Activated naive CD4-positive, alpha-beta T cell treated with anti-CD3 and anti-CD28 coated beads, Interleukin-2, amount 10 ng/mL, durations not matched to agents 5 hours and 36 hours (primary cell): ENCODE data around the gene AOC1. TPM values are rescaled to one million over a fixed set of nuclear protein-coding genes. Genes with fewer than 3 reads are reported as not detected.

Source experiments
- total RNA-seq, 2 experiments: library from RNA; stranded (reverse); gene quantifications; one replicate each; pipeline ENCODE4 v1.2.3, GENCODE V29; 2021

The AOC1 gene
- total RNA-seq: not detected

GRCh38 chr7:150852371-150852905, at the start of gene AOC1:
Gene AOC1, plus strand, starts transcription at chr7:150852517. Its CDS starts 3,954 bp downstream, at chr7:150856471.

Other genes starting within 250 kb of the AOC1 start
- gene GIMAP6, start 220.1 kb upstream of the AOC1 start, total RNA-seq: 100 to 1,000 TPM; 118 to 121 TPM
- 100 to 1,000 TPM; 114 to 117 TPM for gene GIMAP2, start 166.8 kb upstream of the AOC1 start, total RNA-seq
- 10 to 100 TPM; 32.7 to 32.8 TPM for gene GIMAP1, start 135.9 kb upstream of the AOC1 start, total RNA-seq
- 100 to 1,000 TPM; 139 to 149 TPM for gene GIMAP5, start 115.1 kb upstream of the AOC1 start, total RNA-seq
- gene TMEM176B, start 52.2 kb upstream of the AOC1 start, total RNA-seq: not detected
- gene TMEM176A, start 51.7 kb upstream of the AOC1 start, total RNA-seq: not detected
- under 1 TPM; 0.73 to 0.75 TPM for gene KCNH2, start 125.8 kb downstream of the AOC1 start, total RNA-seq
- 10 to 100 TPM; 31.9 to 38.1 TPM for gene NOS3, start 138.5 kb downstream of the AOC1 start, total RNA-seq
- gene ATG9B, start 172.0 kb downstream of the AOC1 start, total RNA-seq: 10 to 100 TPM; 14.4 to 15.7 TPM
- 10 to 100 TPM; 56.1 to 57.4 TPM for gene ABCB8, start 175.9 kb downstream of the AOC1 start, total RNA-seq
- gene ASIC3, start 196.0 kb downstream of the AOC1 start, total RNA-seq: 1 to 10 TPM; 3.7 to 5.3 TPM
- gene CDK5, start 205.4 kb downstream of the AOC1 start, total RNA-seq: 10 to 100 TPM; 17.5 to 19.8 TPM
- 100 to 1,000 TPM; 103 to 106 TPM for gene SLC4A2, start 207.1 kb downstream of the AOC1 start, total RNA-seq
- 10 to 100 TPM; 73.5 to 81.0 TPM for gene FASTK, start 228.3 kb downstream of the AOC1 start, total RNA-seq
- gene TMUB1, start 231.0 kb downstream of the AOC1 start, total RNA-seq: 10 to 100 TPM; 63.6 to 71.8 TPM
- 10 to 100 TPM; 23.4 to 23.9 TPM for gene AGAP3, start 234.0 kb downstream of the AOC1 start, total RNA-seq